Measurements from ENCODE around the gene GSPT1. TPM values are rescaled to one million over a fixed set of nuclear protein-coding genes. Genes with fewer than 3 reads are reported as not detected.
"Not testable (repeated sequence)": the region's sequence is repeated elsewhere in the genome, so short reads cannot be mapped to it uniquely, and the experiment has no call there.

The GSPT1 gene
- polyA plus RNA-seq, 1 donor = 79.9 TPM

DNA sequence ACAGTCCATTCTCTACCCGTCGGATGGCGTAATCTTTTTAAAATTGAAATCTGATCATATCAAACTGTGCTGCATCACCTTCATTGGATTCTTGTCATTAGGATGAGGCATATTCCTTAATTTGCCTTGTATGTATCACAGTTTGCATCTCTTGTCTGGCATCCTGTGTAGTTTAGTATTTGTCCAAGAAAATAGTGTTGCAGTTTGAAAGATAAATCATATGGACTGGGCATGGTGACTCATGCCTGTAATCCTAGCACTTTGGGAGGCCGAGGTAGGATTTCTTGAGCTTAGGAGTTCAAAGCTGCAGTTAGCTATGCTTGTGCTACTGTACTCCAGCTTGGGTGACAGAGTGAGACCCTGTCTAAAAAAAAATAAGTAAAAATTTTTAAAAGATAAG, 58.6 kb downstream of the GSPT1 start:
- no peak for DNase-seq (ENCODE audit: low read depth)

DNA sequence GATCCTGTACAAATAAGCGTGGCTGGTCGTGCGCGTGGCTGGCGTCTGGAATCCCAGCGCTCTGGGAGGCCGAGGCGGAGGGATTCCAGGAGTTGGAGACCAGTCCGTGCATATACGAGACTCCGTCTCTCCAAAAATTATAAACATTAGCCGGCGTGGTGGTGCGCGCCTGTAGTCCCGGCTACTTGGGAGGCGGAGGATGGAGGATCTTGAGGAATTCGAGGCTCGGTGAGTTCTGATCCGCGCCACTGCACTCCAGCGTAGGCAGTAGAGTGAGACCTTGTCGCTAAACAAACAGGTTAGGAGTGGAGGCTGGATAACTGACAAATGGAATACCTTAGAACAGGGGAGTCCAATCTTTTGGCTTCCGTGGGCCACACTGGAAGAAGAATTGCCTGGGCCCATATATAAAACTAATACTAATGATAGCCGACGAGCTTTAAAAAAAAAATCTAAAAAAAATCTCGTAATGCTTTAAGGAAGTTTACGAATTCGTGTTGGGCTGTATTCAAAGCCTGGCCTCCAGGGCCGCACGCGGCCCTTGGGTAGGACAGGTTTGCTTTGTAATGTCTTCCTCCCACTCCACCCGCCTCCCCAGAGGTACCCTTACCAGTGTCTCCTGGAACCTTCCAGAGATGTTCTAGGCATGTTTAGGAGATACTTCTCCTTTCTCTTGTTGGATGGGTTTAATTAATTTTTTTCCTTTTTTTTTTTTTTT, 63.5 kb downstream of the GSPT1 start:
- no peak for DNase-seq (ENCODE audit: low read depth)

- peak; percentile 75 for DNase-seq (ENCODE audit: low read depth)
Measured at GRCh38 chr16:11851294-11852091, 64.3 kb downstream of the GSPT1 start, which contains the start of gene RSL1D1. Gene RSL1D1, minus strand, starts transcription at chr16:11851542. Its CDS starts 30 bp downstream, at chr16:11851512.

DNA sequence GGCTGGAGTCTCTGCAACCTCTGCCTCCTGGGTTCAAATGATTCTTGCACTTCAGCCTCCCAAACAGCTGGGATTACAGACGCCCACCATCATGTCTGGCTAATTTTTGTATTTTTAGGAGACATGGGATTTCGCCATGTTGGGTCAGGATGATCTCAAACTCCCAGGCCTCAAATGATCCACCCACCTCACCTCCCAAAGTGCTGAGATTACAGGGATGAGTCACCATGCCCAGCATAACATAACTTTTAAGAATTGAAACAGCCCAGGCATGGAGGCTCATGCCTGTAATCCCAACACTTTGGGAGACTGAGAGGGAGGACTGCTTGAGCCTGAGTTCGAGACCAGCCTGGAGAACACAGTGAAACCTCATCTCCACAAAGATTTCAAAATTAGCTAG, 66.9 kb downstream of the GSPT1 start:
- no peak for DNase-seq (ENCODE audit: low read depth)

GRCh38 chr16:11844499-11844898, 71.3 kb downstream of the GSPT1 start:
- no peak for DNase-seq (ENCODE audit: low read depth)

DNA sequence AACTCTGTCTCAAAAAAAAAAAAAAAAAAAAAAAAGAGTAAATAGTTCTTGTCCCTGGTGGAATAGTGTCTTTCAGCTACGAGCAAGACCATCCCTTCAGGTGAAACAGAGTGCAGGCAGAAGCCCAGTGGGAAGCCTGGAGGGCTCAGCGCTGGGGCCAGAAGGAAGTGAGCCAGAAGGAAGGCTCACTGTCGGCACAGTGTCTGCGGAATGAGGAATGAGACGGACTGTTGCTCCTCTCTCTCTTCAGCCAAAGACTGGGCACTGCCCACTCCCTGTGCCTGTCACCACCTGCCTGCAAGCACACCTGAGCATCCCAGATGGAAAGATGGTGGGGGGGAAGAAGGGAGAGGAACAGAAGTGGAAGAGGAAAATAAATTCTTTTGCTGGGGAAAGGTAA, 71.9 kb downstream of the GSPT1 start:
- no peak for DNase-seq (ENCODE audit: low read depth)

DNA sequence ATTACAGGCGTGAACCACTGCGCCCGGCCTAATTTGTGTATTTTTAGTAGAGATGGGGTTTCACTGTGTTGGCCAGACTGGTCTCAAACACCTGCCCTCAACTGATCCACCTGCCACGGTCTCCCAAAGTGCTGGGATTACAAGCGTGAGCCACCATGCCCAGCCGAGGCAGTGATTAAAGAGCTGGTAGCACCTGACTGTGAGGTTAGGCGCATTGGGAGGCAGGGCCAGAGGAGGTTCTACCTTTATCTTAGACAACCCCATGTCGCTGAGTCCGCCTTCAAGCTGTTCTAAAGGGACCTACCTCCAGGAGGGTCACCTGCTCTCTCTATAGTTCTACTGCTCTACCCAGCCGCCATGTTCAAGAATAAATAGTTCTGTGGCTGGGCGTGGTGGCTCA, 72.5 kb downstream of the GSPT1 start:
- DNase-seq (ENCODE audit: low read depth) = no peak

DNA sequence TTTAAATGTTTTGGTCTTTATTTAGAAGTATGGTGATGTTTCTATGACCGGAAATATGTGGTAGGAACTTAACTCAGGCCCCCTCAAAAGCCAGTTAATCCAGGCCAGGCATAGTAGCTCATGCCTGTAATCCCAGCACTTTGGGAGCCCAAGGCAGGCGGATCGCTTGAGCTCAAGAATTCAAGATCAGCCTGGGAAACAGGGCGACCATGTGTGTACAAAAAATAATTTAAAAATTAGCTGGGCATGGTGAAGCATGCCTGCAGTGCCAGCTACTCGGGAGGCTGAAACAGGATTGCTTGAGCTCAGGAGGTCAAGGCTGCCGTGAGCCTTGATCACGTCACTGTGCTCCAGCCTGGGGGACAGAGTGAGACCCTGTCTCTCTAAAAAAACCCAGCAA, 74.7 kb downstream of the GSPT1 start:
- no peak for DNase-seq (ENCODE audit: low read depth)

DNA sequence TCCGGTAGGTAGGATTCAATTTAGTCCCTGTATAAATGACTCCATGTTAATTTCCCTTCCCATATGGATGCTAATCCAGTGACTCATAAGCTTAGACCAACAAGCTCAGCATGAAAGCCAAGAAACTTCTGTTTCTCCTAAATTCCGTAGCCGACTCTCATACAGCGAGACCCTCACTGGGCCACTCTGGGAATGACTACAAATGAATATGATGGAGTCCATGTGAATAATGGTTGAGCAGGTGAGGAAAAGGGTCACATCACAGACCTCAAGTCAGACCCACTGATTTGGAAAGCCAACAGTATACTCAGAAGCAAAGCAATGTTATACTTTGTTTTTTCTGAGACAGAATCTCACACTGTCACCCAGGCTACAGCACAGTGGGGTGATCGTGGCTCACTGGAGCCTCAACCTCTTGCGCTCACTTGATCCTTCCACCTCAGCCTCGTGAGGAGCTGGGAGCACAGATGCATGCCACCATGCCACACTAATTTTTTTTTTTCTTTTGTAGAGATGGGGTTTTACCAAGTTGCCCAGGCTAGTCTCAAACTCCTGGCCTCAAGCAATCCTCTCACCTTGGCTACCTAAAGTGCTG, 79.0 kb downstream of the GSPT1 start:
- DNase-seq (ENCODE audit: low read depth) = no peak

DNA sequence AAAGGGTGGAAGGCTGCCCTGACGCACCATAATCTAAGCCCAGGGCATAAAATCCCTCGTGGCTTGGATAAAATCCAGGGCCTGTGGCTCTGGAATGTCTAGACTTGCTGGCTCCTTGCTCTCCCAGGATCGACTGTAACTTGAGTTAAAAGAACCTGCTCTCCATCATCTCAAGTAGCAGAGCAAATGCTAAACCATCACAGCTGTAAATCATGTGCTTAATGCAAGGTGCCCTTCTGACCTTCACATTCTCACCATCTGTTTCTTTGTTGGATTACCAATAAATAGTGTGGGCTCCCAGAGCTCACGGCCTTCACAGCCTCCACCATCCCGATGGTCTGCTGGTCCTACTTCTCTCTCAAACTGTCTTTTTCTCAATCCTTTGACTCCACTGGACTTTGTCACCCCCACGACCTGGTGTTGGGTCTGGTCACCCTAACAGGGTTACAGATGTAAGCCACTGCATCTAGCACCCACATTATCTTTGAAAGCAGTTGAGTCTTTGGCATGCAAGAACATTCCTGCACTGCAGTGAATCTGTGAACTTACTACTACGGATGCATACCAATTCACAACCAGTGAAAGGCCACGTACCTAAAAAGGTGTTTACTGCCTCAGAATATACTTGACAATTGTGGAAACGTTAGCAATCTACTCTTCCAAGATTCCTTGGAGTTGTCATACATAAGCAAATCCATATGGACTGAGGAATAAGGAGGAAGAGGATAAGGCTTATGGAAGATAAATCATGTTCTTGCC, 79.7 kb downstream of the GSPT1 start:
- no peak for DNase-seq (ENCODE audit: low read depth)

- DNase-seq (ENCODE audit: low read depth) = no peak
Measured at GRCh38 chr16:11835309-11835708, 80.4 kb downstream of the GSPT1 start.

- no peak for DNase-seq (ENCODE audit: low read depth)
Measured at GRCh38 chr16:11833951-11834695, 81.6 kb downstream of the GSPT1 start.

DNA sequence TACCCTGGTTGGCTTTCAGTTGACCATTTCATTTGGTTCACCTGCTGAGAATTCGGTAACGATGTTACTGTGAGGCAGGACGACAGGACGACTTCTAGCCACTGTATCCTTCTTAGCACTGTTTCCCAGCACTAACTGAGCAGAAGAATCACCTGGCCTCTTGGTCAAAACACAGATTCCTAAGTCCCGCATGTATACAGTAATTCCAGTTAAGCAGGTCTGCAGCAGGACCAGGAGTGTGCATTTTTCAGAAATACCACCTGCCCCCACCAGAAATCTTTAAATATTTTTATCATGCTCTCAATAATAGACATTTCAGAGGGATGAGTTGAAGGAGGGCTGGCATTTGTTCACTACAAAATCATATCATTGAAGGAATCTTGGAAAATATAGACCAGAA, 87.1 kb downstream of the GSPT1 start:
- DNase-seq (ENCODE audit: low read depth) = no peak

DNA sequence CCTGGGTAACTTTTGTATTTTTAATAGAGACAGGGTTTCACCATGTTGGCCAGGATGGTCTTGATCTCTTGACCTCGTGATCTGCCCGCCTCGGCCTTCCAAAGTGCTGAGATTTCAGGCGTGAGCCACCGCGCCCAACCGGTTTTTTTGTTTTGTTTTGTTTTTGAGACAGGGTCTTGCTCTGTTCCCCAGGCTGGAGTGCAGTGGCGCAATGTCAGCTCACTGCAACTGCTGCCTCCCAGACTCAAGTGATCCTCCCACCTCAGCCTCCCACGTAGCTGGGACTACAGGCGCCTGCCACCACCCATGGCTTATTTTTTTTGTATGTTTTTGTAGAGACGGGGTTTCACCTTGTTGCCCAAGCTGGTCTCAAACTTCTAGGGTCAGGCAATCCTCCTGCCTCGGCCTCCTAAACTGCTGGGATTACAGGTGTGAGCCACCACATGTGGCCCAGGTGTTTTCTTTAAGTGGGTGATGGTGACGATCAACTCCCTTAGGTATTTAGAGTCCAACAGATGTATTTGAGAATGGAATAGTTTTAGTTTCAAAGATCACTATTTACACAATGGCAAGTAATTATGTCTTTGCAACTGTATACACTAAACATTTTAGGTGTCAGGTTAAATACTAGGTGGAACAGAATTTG, 90.1 kb downstream of the GSPT1 start:
- DNase-seq (ENCODE audit: low read depth) = not testable (repeated sequence)

DNA sequence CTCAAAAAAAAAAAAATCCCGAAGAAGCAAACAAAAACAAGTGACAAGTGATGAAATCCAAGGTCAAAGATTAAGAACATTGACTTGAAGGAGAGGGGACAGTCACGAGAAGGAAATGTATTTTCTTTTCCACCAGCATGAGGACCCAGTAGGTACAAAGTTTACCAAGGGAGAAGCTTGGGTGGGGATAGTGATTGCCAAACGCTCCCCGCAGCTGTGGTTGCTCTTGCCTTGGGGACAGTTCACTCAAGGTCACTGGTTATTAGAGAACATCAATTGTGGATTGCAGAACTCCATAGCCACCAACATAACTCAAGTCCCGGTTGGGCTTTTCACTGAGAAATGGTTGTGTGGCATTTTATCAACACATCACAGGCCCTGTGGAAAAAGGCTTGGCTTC, 91.4 kb downstream of the GSPT1 start:
- no peak for DNase-seq (ENCODE audit: low read depth)

- DNase-seq (ENCODE audit: low read depth) = not testable (repeated sequence)
Measured at GRCh38 chr16:11823645-11824044, 92.1 kb downstream of the GSPT1 start.

DNA sequence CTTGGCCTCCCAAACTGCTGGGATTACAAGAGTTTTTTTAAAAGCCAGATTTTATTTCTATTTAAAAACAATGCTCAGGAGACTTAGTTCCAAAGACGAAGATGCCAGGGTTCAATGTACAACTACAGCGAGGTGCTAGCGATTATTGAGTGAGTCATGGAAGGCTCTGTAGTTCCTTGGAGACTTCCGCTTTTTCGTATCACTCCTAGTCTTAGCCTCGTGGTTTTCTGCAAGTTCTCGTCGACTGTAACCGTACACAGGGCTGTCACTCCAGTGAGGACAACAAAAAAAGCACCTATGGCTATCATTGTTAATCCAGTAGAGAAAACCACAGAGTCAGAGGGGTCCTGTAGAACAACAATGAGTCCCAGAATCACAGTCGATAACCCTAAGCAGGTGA, 96.0 kb downstream of the GSPT1 start:
- DNase-seq (ENCODE audit: low read depth) = no peak

DNA sequence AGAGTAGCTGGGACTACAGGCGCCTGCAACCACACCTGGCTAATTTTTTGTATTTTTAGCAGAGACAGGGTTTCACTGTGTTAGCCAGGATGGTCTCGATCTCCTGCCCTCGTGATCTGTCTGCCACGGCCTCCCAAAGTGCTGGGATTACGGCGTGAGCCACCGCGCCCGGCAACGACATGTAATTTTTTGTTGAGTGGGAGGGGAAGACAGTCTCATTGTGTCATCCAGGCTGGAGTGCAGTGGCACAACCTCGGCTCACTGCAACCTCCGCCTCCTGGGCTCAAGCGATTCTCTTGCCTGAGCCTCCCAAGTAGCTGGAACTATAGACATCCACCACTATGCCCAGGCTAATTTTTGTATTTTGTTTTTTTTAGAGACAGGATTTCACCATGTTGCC, 96.8 kb downstream of the GSPT1 start:
- not testable (repeated sequence) for DNase-seq (ENCODE audit: low read depth)

Measured in forelimb muscle (tissue), 1 donor.